ENCODE measurements around the gene ARHGAP44.

DNA sequence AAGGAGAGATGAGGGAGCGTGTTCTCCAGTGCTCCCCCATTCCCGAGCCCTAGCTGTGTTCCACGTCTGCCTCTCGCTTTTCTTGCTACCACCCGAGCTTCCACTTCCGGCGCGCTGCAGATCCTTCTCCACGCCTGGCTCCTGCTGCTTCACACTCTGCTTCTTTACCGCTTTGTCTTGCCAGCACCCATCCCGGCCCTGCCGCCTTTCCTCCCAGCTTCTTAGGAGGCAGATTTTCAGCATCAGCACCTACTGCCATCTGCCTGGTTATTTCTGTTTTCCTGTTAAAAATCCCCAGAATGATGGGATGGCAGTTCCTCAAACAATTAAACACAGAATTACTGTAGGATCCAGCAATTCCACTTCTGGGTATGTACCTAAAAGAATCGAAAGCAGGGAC, 163.9 kb downstream of the ARHGAP44 start:
- TF ChIP-seq GATA2 (IDR thresholded peaks at IDR 0.05; ENCODE audit: low read depth, low read length) (no peak), GATA3 (IDR thresholded peaks at IDR 0.05; ENCODE audit: low read depth, low read length) (no peak)
